ENCODE measurements around the gene ATG101. TPM values are rescaled to one million over a fixed set of nuclear protein-coding genes. Genes with fewer than 3 reads are reported as not detected.

The ATG101 gene, protein sequence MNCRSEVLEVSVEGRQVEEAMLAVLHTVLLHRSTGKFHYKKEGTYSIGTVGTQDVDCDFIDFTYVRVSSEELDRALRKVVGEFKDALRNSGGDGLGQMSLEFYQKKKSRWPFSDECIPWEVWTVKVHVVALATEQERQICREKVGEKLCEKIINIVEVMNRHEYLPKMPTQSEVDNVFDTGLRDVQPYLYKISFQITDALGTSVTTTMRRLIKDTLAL
- 49.8 TPM for polyA plus RNA-seq (2013, experiment 1 of 2; ENCODE audit: insufficient read length)
- polyA plus RNA-seq (2013, experiment 2 of 2; ENCODE audit: insufficient read length) = 45.8 TPM

DNA sequence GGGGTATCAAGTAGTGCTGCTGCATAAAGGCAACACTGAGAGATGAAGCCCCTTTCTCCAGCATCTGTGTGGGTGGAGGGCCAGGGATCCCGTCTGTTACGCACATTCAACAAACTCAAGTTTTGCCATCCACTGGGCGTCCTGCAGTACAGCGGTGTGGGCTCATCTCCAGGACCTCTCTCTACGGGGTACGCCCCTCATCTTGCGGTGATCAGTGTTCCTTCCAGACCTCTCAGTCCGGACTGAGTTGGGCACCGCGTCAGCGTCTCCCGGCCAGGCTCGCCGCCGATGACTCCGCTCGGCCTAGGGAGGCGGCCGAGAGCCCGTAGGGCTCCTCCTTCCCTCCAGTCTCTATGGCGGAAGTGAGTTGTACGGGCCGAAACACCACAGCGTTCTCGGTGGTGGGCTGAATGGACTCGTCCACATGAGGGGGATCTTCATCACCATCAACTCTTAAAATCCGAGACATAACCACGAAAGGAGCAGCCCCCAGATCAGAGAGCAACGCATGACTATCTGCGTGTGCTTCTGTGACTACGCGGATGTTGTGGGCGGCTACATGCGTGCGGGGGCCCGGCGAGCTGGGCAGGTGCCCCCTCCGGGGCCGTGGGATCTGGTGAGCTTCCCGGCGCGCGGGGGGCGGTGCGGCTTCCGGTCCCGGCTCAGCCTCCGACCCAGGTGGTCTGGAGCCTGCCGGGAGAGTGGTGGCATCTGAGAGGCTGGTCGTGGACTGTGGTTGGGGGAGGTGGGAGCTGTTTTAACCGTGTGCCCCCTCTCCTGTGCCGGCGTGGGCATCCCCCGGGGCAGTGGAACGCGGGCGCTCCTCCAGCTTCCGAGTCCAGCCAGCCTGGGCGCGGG, at the start of gene ATG101:
ATG101 (plus strand) TSS at position 652 of the 858 bp plus-strand sequence. CDS start 3,673 bp downstream, outside the sequence.
- DNase-seq = peak; percentile 96

DNA sequence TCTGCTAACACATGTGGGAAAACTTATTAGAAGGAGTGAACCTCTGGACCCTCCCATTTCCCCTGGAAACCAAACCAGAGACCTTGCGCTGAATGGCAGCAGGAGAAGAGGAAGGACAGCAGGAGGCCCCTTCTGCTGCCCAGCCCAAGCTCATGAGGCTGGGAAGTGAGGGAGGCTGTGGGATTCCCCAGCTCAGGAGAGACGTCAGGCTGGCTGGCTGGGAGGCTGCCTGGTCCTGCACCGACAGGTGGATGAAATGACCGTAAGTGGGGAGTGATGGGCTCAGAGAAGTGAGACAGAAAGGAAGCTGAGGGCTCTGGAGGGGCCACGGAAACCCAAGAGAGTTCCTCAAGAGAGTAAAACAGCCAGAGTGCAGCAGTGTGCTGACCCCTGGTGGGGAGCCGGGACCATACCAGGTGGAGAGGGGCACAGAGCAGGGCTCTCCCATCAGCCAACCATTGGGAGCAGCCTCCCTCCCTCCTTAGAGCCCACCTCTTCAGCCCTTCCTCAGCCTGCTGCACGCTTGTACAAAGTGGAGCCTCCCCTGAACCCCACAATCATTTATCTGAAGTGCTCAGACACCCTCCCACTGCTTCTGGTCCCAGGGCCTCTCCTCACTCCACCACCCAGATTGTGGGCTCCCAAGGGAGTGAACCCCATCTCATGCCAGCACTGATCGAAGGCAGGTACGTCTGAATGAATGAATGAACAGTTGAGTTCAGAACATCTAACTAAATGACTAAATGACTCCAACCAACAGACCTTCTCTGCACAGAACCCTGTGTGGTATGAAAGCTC, 49.0 kb upstream of the ATG101 start:
- DNase-seq = peak; percentile 63

DNA sequence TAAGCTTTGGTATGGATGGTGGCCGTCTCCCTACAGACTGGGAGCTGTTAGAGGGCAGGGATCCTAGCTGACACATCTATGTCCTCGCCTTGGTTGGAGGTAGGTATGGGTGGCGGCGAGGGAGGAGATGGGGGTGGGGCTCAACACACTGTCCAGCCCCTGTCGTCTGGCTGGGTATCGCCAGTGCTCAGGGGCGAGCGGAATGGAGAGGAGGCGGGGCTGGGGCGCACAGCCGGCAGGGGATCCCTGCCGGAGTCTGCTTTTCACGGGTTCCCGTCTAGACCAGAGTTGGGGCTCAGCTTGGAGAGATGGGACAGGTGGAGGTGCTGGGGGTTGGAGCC, 47.0 kb upstream of the ATG101 start:
- DNase-seq = no peak

DNA sequence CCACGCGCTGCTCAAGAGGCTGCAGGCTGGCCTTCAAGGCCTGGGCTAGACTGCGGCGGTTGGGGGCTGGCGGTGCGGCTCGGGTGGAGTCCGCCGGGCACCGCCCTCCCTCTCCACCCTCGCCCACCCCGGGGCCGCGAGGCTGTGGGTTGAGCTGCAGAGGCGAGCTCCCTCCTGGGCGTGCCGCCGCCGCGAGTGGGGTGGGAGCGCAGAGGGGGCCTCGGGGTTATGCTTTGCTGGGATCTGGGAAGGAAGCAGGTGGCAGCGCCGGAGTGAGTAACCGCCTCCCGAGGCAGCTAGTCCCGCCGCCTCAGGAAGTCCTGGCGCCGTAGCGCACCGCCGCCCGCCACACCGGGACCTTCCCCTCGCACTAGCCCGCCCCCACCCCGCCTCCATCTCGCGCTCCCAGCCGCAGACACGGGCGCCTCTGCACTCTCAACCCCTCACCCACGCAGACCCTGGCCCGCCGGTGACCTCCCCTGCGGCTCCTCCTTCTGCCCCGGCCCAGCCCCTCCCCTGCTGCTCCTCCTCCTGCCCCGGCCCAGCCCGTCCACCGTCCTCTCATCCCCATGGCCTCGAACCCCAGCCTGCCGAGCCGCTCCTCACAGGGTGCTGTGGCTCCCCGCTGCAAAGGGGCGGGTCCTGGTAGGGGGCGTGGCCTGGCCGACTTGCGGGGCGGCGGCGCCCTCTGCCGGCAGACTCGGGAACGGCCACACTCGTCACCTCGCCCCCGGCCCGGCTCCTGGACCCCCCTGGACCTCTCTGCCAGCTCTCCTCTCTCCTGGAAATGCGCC, 46.4 kb upstream of the ATG101 start:
- peak; percentile 65 for DNase-seq

DNA sequence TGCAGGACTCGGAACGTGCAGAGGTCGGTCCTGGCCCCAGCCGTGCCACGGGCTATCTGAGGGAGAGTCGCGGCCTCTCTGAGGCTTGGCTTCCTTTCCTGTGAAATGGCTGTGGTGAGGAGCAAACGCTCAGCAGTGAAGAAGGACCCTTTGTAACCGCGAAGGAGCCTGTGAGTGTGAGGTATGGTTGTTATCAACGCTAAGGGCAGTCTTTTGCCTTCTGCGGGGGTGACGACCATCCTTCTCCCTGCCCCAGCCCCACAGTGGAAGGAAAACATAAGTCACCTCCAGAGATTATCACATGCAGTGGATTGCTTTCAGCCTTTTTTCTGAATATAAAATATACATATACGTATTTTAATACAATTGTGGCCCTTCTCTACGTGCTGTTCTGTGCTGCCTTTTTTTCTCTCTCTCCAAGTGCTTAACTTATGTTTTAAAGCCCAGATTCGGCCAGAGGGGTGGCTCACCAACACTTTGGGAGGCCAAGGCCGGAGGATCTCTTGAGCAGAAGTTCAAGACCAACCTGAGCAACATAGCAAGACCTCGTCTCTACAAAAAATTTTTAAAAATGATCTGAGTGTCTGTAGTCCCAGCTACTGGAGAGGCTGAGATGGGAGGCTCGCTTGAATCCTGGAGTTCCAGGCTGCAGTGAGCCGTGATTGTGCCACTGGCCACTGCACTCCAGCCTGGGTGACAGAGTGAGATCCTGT, 45.6 kb upstream of the ATG101 start:
- no peak for DNase-seq

DNA sequence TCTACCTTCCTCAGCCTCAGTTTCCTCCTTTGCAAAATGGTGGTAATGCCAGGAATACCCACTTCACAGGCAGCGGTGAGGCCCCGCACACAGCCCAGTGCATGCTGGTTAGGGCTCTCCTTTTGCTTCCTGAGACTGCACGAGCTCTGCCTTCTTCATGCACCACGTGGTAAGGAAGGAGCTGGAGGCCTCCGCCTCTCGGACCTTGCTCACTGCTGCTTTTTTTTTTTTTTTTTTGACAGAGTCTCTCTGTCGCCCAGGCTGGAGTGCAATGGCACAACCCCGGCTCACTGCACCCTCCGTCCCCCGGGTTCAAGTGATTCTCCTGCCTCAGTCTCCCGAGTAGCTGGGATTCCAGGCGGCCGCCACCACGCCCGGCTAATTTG, 44.9 kb upstream of the ATG101 start:
- no peak for DNase-seq

DNA sequence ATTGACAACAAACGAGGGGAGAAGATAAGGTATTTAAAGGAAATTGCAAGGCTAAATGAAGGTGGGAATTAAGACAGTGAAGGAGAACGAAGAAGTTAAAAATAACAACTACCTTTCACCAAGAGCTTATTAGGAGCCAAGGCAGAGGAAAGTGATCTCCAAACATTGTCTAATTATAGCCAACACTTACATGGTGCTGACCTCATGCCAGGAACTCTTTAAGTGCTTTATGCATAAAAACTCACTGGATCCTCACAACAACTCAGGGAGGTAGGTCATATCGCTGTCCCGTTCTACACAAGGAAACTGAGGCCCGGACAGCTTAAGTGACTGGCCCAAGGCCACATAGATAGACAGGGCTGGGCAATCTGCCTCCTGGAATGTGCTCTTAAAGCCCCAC, 43.5 kb upstream of the ATG101 start:
- no peak for DNase-seq

DNA sequence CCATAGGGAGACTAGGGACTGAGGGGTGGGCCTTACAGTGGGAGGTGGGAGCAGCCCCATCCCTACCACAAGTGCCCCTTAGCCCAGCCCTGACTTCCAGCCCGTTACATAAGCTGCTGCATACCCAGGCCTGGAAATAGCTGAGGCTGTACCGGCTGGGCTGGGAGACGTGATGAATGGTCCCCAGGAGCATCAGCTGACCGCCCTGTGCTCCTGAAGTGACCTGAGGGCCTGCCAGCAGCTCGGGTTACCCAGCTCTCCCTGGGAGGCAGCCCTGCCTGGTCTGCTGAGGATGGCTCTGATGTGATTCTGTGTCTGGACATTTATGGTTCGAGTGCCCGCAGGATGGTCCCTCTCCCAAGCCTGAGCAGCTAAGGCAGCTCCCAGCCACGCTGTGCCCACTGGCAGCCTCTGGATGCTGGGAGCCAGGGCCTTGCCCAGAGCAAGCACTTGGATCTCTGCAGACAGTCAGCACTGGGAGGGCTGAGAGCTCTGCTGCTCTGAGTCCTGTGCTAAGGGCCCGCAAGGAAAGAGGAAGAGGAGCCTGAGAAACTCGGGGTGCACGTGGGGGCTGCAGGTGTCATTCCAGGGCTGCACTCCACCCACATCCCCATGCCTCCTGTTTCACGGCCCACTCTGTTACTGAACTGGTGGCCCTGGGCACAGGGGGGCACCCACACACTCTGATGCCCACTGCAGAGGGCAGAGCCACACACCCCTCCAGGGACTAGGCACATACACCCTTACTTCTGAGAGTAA, 42.5 kb upstream of the ATG101 start:
- DNase-seq = no peak

DNA sequence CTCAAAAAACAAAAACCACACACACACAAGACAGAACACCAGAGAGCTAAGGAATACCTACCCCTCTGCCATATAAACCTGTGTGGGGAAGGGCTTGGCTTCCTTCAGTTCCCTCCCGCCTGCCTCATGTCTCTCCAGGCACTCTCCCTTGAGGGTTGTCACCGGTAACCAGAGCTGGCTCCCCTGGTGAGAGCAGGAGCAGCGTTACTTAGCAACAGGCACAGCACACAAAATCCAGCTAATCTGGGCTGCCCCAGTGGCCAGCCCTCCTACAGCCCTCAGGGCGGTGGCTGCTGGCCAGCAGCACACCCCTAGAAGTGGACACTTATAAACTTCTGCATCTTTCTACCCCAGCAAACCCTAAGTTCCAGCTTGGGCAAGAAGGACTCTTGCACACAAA, 40.1 kb upstream of the ATG101 start:
- no peak for DNase-seq

DNA sequence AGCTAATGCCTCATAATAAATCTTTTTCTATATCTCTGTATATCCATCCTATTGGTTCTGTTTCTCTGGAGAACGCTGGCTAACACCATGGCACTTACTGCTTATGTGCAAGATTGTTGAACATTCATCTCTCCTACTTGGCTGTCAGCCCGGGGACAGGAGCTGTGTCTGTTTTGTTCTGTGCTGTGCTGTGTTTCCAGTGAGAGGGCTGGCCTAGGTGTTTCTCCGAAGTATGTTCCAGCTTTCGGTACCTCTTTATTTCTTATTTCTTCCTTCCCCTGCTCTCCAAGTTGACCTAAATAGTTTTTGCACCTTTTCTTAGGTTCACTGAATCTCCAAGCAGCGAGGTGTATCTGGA, 37.4 kb upstream of the ATG101 start:
- peak; percentile 49 for DNase-seq

DNA sequence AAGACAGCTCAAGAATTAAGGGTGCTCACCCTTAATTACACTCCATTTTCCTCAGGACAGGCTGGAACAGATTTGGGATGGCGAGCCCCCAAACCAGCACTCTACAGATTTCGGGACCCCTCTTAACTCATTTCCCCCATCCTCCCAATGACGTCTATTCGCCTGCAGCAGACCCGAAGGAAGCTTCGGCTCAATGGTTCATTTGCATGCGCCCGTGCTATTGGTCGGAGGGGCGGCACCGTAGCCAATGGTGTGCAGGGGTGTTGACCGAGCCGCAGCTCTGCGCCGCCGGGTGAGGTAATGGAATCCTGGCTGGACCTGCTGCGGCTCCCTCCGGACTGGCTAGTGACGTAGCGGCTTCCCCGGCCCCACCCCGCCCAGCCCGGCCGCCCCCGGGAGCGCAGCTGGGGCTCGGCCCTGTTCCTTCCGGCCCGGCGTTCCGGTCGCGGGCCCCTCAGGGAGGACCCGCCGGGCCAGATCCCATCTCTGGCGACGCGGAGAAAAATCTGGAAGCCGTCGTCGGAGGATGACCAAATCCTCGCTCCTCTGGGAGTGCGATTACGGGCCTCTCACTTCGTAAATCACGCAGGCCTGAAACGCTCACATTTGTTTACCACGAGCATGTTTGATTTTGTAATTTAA, 36.9 kb upstream of the ATG101 start:
- DNase-seq = peak; percentile 96

DNA sequence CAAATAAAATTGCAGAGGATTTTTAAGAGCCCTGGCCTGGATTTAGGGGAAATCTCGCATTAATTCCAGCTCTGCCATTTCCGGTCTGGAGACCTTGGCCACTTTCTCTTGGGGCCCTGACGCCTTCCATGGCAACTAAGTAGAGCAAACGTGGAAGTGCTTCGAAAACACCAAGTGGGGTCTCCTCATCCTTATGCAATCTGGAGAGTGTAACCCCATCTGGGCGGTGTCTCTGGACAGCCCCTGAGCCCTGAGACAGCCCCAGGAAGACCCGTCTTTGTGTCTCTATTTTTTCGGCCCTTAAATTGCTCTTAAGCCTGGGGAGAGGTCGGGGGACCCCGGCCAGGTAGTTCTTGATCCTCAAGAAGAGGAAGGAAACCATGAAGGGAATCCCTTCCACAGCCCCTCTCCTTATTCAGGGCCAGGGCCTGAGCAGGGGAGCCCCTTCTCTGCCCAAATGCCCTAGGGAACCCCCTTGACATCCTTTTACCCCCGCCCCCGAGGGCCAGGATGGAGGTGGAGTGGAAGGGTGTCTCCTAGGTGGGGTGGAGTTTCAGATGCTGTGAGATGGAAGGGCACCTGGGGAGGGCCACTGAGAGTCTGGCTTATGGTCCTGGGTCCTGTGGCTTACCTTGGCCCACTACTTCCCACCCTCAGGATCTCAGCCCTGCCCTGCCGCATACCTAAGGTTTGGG, 36.2 kb upstream of the ATG101 start:
- DNase-seq = no peak

DNA sequence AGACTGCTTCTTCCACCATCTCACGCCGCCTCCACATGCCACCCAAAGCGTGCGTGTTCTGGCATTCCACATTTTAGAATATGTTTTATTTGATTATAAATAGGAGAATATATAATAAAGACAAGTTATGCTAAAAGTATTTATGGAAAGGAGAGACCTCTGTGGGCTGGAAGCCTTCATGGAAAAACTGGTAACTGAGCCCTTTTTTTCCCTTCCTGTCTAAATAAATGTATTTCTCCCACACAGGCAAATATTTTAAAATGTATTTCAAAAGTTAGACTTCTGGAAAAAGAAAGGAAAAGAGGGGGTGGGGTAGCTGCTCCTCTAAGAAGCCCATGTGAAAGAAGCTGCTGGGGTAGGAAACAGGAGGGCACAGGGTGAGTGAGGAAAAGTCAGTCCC, 34.6 kb upstream of the ATG101 start:
- DNase-seq = no peak

DNA sequence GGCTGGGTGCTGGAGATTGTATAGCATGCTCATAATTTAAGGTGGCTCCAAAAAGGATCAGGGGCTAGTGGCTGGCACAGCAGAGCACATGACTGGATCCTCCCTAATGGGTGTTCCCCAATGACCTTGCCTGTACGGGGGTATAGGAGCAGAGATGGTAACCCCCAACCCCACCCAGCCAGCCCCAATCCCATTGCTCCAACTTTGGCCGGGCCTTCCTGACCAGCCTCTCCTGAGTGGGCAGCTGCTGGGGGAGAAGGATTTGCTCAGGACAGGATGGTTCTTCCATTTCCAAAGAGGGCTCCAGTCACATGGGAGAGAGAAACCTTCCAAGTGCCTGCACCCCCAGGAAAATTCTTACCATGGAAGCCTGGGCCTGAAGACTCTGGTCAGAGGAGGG, 33.9 kb upstream of the ATG101 start:
- DNase-seq = no peak

DNA sequence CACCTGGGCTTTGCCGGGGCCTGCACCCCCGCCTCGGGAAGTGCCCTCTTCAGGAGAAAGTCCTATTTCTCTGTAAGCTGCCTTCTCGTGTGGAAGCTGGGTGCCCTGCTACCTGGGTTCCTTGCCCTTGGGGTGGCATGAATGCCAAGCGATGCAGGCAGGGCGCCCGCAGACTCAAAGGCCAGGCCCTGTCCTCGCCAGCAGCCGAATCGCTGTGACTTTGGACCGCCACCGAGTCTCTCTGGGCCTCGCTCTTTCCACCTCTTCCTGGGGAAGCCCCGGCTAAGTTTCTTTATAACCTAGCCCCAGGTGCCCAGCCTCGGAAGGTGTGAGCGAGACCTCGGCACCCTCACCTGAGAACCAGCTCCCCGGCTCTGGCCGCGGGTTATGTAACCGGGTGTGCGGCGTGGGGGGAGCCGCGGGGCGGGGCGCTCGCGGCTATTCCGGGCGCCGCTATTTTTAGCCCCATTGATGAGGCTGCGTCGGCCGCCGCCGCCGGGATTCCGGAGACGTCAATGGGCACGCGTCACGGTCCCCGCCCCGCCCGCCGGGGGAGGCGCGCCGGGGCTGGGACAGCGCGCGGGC, 33.1 kb upstream of the ATG101 start:
- DNase-seq = peak; percentile 80

DNA sequence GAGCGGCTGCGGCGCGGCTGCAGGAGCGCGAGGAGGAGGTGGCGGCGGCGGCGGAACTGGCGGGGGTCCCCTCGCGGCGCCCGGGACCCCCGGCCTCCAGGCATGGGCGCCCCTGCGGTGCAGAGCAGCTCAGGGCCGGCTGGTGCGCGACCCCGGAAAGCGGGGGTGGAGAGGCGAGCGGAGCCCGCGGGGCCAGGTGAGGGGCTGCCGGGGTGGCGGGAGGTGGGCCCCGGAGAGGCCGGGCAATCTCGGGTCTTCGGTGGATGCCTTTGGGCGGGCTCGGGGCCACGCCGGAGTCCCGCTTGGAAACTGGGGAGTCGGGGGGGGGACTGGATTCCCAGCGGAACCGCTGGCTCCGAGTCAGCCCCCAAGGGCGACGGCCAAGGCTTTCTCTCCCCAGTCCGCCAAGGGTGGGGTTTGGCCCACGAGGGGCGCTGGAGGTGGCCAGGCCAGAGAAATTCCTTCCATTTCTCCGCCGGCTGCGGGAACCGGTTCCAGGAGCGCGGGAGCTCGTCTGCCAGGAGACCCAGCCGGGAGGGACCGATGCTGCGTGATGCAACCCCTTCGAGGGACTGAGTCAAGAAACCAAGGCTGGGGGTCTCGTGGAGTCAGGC, 32.4 kb upstream of the ATG101 start:
- DNase-seq = peak; percentile 54

DNA sequence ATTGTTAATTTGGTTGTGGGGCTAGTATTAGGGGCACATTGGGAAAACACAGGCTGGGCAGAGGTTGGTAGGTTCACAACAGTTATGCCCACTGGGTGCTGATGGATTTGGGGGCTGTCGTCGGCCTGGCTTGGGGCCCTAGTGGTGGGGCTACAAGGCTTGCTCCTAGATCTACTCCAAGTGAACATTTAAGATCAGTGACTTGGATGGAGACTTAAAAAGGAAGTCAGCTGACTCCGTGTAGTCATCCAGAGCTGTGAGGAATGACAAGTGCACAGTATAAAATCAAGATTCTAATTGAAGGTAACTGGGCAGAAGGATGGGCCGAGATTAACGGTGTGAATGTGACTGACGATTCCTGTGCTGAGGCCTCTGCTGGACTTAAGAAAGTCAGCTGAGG, 31.3 kb upstream of the ATG101 start:
- no peak for DNase-seq

DNA sequence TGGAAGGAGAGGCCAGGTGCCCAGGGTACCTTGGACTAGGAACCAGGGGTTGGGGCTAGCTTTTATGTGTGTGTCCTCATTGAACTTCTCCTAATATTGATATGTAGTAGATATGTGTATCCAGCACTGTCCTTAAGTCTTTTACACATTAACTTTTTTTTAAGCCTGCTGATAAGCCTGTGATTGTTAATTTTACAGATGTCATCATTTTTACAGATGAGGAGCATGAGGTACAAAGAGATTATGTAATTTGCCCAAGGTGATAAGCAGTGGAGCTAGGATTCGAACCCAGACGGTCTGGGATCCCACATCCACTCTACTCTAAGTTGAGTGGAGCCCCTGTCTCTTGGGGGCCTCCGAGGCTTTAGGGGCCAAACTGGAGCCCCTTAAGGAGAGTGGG, 28.7 kb upstream of the ATG101 start:
- no peak for DNase-seq

DNA sequence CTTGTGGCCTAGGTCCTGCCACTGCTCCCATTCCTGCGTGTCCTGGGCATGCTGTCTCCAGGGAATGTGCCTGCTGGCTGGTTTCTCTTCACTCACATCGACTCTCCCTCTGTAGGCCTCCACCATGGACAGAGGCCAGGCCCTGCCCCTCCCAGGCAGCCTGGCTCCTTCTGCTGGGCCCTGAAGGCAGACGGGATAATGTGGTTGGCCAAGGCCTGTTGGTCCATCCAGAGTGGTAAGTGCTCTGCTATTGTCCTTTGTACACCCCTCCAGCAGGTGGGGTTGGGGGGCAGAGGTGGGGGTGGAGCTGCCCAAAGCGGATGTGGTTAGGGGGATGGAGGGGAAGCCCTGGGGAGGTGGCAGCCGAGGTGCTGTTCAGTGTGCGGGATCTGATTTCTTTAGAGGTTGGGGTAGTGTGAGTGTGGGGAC, 28.1 kb upstream of the ATG101 start:
- no peak for DNase-seq
